ENCODE data around the gene SUPT5H. TPM values are rescaled to one million over a fixed set of nuclear protein-coding genes. Genes with fewer than 3 reads are reported as not detected.

SUPT5H gene
- total and polyA plus RNA-seq, 2 of the 13 experiments (the other 11 are each of a cell fraction or from before 2014, with no cell fraction given) = 48.2 to 51.7 TPM

DNA sequence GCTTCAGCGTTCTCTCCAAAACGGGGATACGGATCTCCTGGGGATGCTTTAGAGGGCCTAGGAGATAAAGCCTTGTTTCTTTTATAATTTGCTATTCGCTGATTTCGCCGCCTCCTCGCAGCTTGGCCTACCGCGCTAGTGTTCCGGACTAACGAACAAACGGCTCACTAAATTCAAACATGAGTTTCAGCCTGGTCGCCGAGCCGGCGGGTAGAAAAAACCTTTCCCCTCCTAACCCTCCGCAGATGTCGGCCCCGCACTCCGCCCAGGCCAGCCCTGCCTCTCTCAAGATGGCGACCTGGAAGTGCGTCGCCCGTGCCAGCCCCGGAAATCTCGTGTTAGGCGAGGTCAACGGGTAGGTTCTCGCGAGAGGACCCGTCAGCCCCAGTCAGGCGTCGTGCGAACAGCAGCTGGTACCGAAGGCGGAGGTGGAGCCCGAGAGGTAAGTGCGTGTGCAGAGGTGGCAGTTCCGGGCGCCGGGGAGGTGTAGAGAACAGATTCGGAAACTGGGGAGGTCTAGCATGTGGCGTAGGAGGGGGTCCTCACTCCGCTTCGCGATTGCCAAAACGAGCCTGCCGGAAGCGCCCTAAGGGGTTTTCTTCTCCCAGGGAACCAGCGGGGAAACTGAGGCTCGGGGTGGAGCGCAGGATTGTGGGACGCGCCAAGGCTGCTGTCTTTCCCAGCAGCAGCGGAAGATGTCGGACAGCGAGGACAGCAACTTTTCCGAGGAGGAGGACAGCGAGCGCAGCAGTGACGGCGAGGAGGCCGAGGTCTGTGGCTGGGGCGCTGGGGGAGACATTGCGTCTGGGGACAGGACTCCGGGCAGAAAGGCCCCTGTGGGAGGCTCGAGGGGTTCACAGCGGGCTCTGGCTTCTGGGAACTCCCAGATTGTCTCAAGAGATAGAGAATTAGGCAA, at the start of gene SUPT5H (continued):
- no peak for TF ChIP-seq RFXANK (CRISPR knock-in tag; IDR thresholded peaks at IDR 0.05)
- TF ChIP-seq SRSF9 (IDR thresholded peaks at IDR 0.05; ENCODE audit: borderline replicate concordance, insufficient read depth, low read depth, low read length, poor library complexity, severe bottlenecking) = no peak
- no peak; the same call in 1 of the 2 replicates for TF ChIP-seq ZNF503 (CRISPR knock-in tag; IDR thresholded peaks at IDR 0.05)
- TF ChIP-seq TRIM24 (CRISPR knock-in tag; IDR thresholded peaks at IDR 0.05) = no peak
- TF ChIP-seq ZHX1 (CRISPR knock-in tag; IDR thresholded peaks at IDR 0.05; ENCODE audit: low read depth) = peak; percentile 80; the same call in 1 of the 2 replicates
- 0 out of 2 replicates have a peak, but pooled peaks have one; percentile 20 for TF ChIP-seq PLSCR1 (CRISPR knock-in tag; IDR thresholded peaks at IDR 0.05; ENCODE audit: borderline replicate concordance)
- TF ChIP-seq PAXIP1 (CRISPR knock-in tag; conservative IDR thresholded peaks at IDR 0.05) = peak; percentile 60
- TF ChIP-seq ZNF589 (CRISPR knock-in tag; conservative IDR thresholded peaks at IDR 0.05) = no peak
- peak; percentile 18 for TF ChIP-seq SKI (IDR thresholded peaks at IDR 0.05; ENCODE audit: partially characterized antibody)
- TF ChIP-seq, protein P1, sequence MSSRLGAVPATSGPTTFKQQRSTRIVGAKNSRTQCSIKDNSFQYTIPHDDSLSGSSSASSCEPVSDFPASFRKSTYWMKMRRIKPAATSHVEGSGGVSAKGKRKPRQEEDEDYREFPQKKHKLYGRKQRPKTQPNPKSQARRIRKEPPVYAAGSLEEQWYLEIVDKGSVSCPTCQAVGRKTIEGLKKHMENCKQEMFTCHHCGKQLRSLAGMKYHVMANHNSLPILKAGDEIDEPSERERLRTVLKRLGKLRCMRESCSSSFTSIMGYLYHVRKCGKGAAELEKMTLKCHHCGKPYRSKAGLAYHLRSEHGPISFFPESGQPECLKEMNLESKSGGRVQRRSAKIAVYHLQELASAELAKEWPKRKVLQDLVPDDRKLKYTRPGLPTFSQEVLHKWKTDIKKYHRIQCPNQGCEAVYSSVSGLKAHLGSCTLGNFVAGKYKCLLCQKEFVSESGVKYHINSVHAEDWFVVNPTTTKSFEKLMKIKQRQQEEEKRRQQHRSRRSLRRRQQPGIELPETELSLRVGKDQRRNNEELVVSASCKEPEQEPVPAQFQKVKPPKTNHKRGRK (CRISPR knock-in tag; IDR thresholded peaks at IDR 0.05) = no peak
- no peak; the same call in 1 of the 2 replicates for TF ChIP-seq ZNF33A (CRISPR knock-in tag; IDR thresholded peaks at IDR 0.05; ENCODE audit: borderline replicate concordance)
- peak; percentile 93 for TF ChIP-seq ZNF709 (CRISPR knock-in tag; IDR thresholded peaks at IDR 0.05)
- 0 out of 2 replicates have a peak, but pooled peaks have one; percentile 5 for TF ChIP-seq ZNF747 (CRISPR knock-in tag; IDR thresholded peaks at IDR 0.05; ENCODE audit: borderline replicate concordance)
- no peak for TF ChIP-seq EHMT2 (IDR thresholded peaks at IDR 0.05; ENCODE audit: borderline replicate concordance, low read depth, low read length)
